ENCODE measurements around the gene G6PC2. TPM values are rescaled to one million over a fixed set of nuclear protein-coding genes. Genes with fewer than 3 reads are reported as not detected.
"Not testable (repeated sequence)": the region's sequence is repeated elsewhere in the genome, so short reads cannot be mapped to it uniquely, and the experiment has no call there.

The G6PC2 gene
- total RNA-seq, 1 donor from 2014 or later = not detected

DNA sequence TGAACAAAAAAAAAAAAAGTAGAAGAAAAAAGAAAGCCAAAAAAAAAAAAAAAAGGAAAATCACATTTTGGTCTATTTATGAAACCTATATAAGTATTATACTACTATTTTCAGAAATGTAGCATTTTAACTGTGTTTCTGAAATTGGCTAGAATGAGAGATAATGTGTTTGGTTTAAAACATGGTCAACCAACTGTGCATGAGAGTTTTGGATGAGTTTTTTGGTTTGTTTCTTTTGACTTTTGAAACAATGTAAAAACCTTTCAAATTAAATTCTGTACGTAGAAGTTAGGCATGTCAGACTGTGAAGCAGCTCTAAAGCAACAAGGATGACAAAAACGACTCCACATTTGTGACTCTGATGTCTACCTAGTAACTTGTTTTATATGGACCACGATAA is 45.5 kb upstream of the G6PC2 start:
- Histone ChIP-seq H3K4me1 (no peaks in the 10 kb centered on the region), H3K27ac (no peak overlapping the region), H3K9me3 (no peaks in the 10 kb centered on the region), H3K27me3 (no peaks in the 10 kb centered on the region), H3K36me3 (no peaks in the 10 kb centered on the region), H3K4me3 (no peak overlapping the region)
- no peak for DNase-seq (ENCODE audit: low spot score in 2 of 2)
- TF ChIP-seq, protein P1, sequence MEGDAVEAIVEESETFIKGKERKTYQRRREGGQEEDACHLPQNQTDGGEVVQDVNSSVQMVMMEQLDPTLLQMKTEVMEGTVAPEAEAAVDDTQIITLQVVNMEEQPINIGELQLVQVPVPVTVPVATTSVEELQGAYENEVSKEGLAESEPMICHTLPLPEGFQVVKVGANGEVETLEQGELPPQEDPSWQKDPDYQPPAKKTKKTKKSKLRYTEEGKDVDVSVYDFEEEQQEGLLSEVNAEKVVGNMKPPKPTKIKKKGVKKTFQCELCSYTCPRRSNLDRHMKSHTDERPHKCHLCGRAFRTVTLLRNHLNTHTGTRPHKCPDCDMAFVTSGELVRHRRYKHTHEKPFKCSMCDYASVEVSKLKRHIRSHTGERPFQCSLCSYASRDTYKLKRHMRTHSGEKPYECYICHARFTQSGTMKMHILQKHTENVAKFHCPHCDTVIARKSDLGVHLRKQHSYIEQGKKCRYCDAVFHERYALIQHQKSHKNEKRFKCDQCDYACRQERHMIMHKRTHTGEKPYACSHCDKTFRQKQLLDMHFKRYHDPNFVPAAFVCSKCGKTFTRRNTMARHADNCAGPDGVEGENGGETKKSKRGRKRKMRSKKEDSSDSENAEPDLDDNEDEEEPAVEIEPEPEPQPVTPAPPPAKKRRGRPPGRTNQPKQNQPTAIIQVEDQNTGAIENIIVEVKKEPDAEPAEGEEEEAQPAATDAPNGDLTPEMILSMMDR (IDR thresholded peaks at IDR 0.05) = no peak
- intact Hi-C loops (cut with DNase I) = no loop called here

DNA sequence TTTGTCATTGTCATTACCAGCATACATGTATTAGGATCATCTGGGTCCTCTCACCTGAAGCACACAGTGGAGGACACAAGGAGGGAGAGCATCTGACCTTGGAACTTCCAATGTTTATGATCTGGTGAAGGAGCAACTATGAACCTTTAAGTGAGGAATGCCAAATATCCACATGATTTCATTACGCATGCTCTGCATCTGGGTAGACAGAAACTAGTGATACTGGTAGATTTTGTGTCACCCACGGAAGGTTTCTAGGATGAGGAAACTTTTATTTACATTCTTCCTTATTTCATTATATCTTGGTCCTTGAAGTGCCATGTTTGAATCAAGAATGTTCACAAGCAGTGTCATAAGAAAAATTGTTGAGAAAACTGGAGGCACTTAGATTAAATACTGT is 42.9 kb upstream of the G6PC2 start:
- H3K4me1 ChIP-seq = no peaks in the 10 kb centered on the region
- H3K4me3 ChIP-seq = no peak overlapping the region
- no peak overlapping the region for H3K27ac ChIP-seq
- no peaks in the 10 kb centered on the region for H3K9me3 ChIP-seq
- intact Hi-C loops (cut with DNase I) = no loop called here
- DNase-seq (ENCODE audit: low spot score in 2 of 2) = no peak
- TF ChIP-seq, protein P1 (IDR thresholded peaks at IDR 0.05) = no peak
- no peaks in the 10 kb centered on the region for H3K36me3 ChIP-seq
- H3K27me3 ChIP-seq = no peaks in the 10 kb centered on the region

DNA sequence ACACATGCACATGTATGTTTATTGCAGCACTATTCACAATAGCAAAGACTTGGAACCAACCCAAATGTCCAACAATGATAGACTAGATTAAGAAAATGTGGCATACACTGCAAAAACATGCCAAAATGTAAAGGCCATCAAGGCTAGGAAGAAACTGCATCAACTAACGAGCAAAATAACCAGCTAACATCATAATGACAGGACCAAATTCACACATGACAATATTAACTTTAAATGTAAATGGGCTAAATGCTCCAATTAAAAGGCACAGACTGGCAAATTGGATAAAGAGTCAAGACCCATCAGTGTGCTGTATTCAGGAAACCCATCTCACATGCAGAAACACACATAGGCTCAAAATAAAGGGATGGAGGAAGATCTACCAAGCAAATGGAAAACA is 33.9 kb upstream of the G6PC2 start:
- DNase-seq (ENCODE audit: low spot score in 2 of 2); intact Hi-C loops (cut with DNase I); H3K9me3 ChIP-seq; H3K27me3 ChIP-seq; H3K4me1 ChIP-seq; H3K4me3 ChIP-seq; H3K27ac ChIP-seq; H3K36me3 ChIP-seq: not testable (repeated sequence)

DNA sequence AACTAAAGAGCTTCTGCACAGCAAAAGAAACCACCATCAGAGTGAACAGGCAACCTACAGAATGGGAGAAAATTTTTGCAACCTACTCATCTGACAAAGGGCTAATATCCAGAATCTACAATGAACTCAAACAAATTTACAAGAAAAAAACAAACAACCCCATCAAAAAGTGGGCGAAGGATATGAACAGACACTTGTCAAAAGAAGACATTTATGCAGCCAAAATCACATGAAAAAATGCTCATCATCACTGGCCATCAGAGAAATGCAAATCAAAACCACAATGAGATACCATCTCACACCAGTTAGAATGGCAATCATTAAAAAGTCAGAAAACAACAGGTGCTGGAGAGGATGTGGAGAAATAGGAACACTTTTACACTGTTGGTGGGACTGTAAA is 30.7 kb upstream of the G6PC2 start:
- H3K4me3 ChIP-seq; H3K4me1 ChIP-seq; H3K9me3 ChIP-seq; DNase-seq (ENCODE audit: low spot score in 2 of 2); H3K27me3 ChIP-seq; intact Hi-C loops (cut with DNase I); H3K27ac ChIP-seq; H3K36me3 ChIP-seq: not testable (repeated sequence)

DNA sequence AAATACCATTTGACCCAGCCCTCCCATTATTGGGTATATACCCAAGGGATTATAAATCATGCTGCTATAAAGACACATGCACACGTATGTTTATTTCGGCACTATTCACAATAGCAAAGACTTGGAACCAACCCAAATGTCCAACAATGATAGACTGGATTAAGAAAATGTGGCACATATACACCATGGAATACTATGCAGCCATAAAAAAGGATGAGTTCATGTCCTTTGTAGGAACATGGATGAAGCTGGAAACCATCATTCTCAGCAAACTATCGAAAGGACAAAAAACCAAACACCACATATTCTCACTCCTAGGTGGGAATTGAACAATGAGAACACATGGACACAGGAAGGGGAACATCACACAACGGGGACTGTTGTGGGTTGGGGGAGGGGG is 30.3 kb upstream of the G6PC2 start:
- H3K27me3 ChIP-seq; H3K9me3 ChIP-seq; DNase-seq (ENCODE audit: low spot score in 2 of 2); intact Hi-C loops (cut with DNase I); H3K27ac ChIP-seq; H3K4me3 ChIP-seq; H3K4me1 ChIP-seq; H3K36me3 ChIP-seq: not testable (repeated sequence)

DNA sequence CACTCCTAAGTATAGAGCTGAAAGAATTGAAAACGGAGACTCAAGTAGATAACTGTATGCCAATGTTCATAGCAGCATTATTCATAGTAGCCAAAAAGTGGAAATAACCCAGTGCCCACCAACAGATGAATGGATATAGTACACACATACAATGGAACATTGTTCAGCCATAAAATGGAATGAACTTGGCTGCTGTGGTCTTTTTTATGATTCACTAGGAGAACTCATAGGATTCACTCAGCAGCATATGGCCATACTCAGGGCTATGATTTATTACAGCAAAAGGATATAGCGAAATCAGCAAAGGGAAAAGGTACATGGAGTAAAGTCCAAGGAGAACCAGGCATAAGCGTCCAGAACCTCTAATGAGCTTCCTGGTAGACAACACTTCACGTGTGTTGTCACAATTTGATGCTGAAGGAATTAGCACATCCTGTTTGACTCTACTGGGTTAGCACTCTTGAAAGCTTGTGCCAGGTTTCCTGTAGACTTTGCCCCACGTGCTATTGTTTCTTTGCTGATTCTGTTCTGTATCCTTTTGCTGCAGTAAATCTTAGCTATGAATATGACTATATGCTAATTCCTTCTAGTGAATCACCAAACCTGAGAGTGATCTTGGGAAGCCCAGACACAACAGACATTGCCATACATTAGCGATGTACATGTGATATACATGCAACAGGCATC is 26.6 kb upstream of the G6PC2 start:
- H3K36me3 ChIP-seq = no peaks in the 10 kb centered on the region
- H3K4me3 ChIP-seq = no peak overlapping the region
- H3K27ac ChIP-seq = no peak overlapping the region
- no peaks in the 10 kb centered on the region for H3K4me1 ChIP-seq
- TF ChIP-seq, protein P1 (IDR thresholded peaks at IDR 0.05) = no peak
- intact Hi-C loops (cut with DNase I) = no loop called here
- no peaks in the 10 kb centered on the region for H3K27me3 ChIP-seq
- no peak for DNase-seq (ENCODE audit: low spot score in 2 of 2)
- no peaks in the 10 kb centered on the region for H3K9me3 ChIP-seq

DNA sequence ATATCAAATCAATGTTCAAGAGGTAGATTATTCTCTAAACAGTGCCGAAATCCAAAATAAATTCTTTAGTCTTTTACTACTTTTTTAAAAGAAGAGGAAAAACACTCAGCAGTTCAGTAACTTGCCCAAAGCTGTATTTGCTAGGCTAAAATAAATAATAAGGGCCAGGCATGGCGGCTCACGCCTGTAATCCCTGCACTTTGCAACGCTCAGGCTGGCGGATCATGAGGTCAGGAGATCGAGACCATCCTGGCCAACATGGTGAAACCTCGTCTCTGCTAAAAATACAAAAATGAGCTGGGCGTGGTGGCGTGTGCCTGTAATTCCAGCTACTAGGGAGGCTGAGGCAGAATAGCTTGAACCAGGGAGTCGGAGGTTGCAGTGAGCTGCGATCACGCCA is 18.9 kb upstream of the G6PC2 start:
- H3K4me3 ChIP-seq; intact Hi-C loops (cut with DNase I); H3K27me3 ChIP-seq; H3K4me1 ChIP-seq; DNase-seq (ENCODE audit: low spot score in 2 of 2); H3K27ac ChIP-seq; H3K9me3 ChIP-seq; H3K36me3 ChIP-seq: not testable (repeated sequence)

DNA sequence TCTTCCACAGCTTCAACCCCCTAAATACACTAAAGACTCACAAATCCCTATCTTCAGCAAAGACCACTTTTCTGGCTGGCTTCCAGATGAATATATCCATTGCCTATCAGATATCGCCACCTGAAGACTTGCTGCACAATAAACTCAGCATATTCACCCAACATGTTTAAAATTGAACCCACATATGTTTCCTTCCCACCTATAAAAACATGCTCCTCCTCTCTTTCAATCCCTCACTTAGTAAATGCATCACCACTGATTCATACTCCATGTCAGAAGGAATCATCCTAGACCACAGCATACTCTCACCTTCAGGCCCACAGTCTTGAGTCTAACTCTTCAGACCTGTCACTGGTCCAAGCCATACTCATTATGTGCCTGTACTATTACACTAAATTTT is 16.1 kb upstream of the G6PC2 start:
- H3K9me3 ChIP-seq = no peaks in the 10 kb centered on the region
- DNase-seq (ENCODE audit: low spot score in 2 of 2) = no peak
- intact Hi-C loops (cut with DNase I) = no loop called here
- no peak overlapping the region for H3K27ac ChIP-seq
- peaks cover 0 to 2% of the 10 kb centered on the region in 2 donors for H3K4me1 ChIP-seq
- H3K27me3 ChIP-seq = no peaks in the 10 kb centered on the region
- TF ChIP-seq, protein P1 (IDR thresholded peaks at IDR 0.05) = no peak
- no peak overlapping the region for H3K4me3 ChIP-seq
- no peaks in the 10 kb centered on the region for H3K36me3 ChIP-seq

All from ascending aorta (tissue), 2 donors.